Activated CD4-positive, CD25-positive, alpha-beta regulatory T cell (primary cell): Measurements from ENCODE around the gene ORAI1.
"Not testable (repeated sequence)": the region's sequence is repeated elsewhere in the genome, so short reads cannot be mapped to it uniquely, and the experiment has no call there.

ENCODE experiments used
- DNase-seq, 4 experiments: peaks; one replicate each; lab custom pipeline; 2025; lab: John Stamatoyannopoulos, UW

The ORAI1 gene

GRCh38 chr12:121603581-121603980, 22.7 kb upstream of the ORAI1 start:
- DNase-seq = no peak

GRCh38 chr12:121608301-121608700, 18.0 kb upstream of the ORAI1 start:
- DNase-seq = no peak

- DNase-seq = no peak
Measured at GRCh38 chr12:121610239-121611149, 15.8 kb upstream of the ORAI1 start.

- DNase-seq = no peak
Measured at GRCh38 chr12:121611306-121611705, 15.0 kb upstream of the ORAI1 start.

GRCh38 chr12:121613462-121613861, 12.9 kb upstream of the ORAI1 start:
- DNase-seq = no peak

GRCh38 chr12:121614872-121615467, 11.4 kb upstream of the ORAI1 start:
- DNase-seq = no peak

GRCh38 chr12:121618659-121619233, 7.6 kb upstream of the ORAI1 start:
- DNase-seq = no peak

- no peak for DNase-seq
Measured at GRCh38 chr12:121620333-121620891, 5.9 kb upstream of the ORAI1 start.

GRCh38 chr12:121626853-121627640, 717 bp downstream of the ORAI1 start:
- DNase-seq = peak; percentile 39 to 65 (median 49)

GRCh38 chr12:121628037-121628436, 1.7 kb downstream of the ORAI1 start:
- DNase-seq = peak in 1 of 4 experiments; percentile 10

GRCh38 chr12:121628536-121628935, 2.2 kb downstream of the ORAI1 start:
- no peak for DNase-seq

- no peak for DNase-seq
Measured at GRCh38 chr12:121630791-121631355, 4.5 kb downstream of the ORAI1 start.

- no peak for DNase-seq
Measured at GRCh38 chr12:121632069-121632970, 6.0 kb downstream of the ORAI1 start.

GRCh38 chr12:121633833-121634196, 7.5 kb downstream of the ORAI1 start:
- DNase-seq = not testable (repeated sequence)

- no peak for DNase-seq
Measured at GRCh38 chr12:121634836-121635235, 8.5 kb downstream of the ORAI1 start.

GRCh38 chr12:121637231-121637914, 11.0 kb downstream of the ORAI1 start:
- peak; percentile 12 to 51 (median 24) for DNase-seq

GRCh38 chr12:121638298-121639202, 12.2 kb downstream of the ORAI1 start:
- no peak for DNase-seq

- DNase-seq = no peak
Measured at GRCh38 chr12:121641343-121641630, 15.0 kb downstream of the ORAI1 start.

- DNase-seq = no peak
Measured at GRCh38 chr12:121648458-121649028, 22.2 kb downstream of the ORAI1 start.
